K562 (cell line): ENCODE data around the gene RRAS. TPM values are rescaled to one million over a fixed set of nuclear protein-coding genes. Genes with fewer than 3 reads are reported as not detected.

ENCODE experiments used
- ATAC-seq: fragments of 200-7000 bp; cut with Tn5 transposase; 3 replicates; pipeline ENCODE4 v1.9.1; 2020; ENCODE audit warnings: moderate library complexity
- BruUV-seq: library from RNA; stranded (reverse); fragments of 400-500 nt; replicated peaks from 2 replicates; lab custom pipeline; 2021; lab: Mats Ljungman, UMichigan
- CTCF ChIA-PET: fragments of 300-600 bp; formaldehyde crosslinking; extraction: SDS; loops from one replicate; lab custom pipeline; 2021; ENCODE audit warnings: low intra/inter-chr PET ratio; lab: Yijun Ruan, JAX
- POLR2A ChIA-PET: fragments of 300-600, 350-650 bp; sonication (Branson Sonifier 250); formaldehyde crosslinking; extraction: SDS; loops from one replicate; lab custom pipeline; 2021; ENCODE audit warnings: antibody characterized with exemption, inconsistent platforms; lab: Yijun Ruan, JAX
- DNase-seq, 4 experiments: peaks; one replicate each; pipeline versions ENCODE4 v3.0.0 to v3.0.0-alpha.2; 2011 to 2018; ENCODE audit warnings: low spot score in 3 of 4, mixed read lengths in 3 of 4; ENCODE audit errors: extremely low read depth in 1 of 4
- FAIRE-seq: peaks from 2 replicates; lab custom pipeline; 2011; peaks lifted over from hg19 to GRCh38; lab: Jason Lieb, UNC
- H2AFZ ChIP-seq: 2 replicates; pipeline ENCODE4 v1.6.0; 2011; ENCODE audit warnings: low read depth, low read length, control low read depth, inconsistent platforms
- H3K27ac ChIP-seq: fragments of 200-600 bp; 3 replicates; pipeline ENCODE4 v1.8.0; 2011; ENCODE audit warnings: low read depth, mild to moderate bottlenecking, control low read depth, inconsistent platforms, low read length, moderate library complexity, mixed read lengths; ENCODE audit errors: extremely low read depth
- H3K27me3 ChIP-seq, 2 experiments: fragments of 300-600 bp in 1 of 2; 2 replicates in 1 of 2; 3 replicates in 1 of 2; pipeline versions ENCODE4 v1.6.0 to v1.8.0; 2011; ENCODE audit warnings: inconsistent platforms in 2 of 2, low read length in 2 of 2, mild to moderate bottlenecking in 1 of 2, mixed read lengths in 1 of 2, moderate library complexity in 1 of 2; ENCODE audit not compliant: control insufficient read depth in 2 of 2, insufficient read depth in 2 of 2
- H3K36me3 ChIP-seq: fragments of 300-600 bp; 3 replicates; pipeline ENCODE4 v1.8.0; 2011; ENCODE audit warnings: mild to moderate bottlenecking, low read length, inconsistent platforms; ENCODE audit not compliant: control insufficient read depth, insufficient read depth
- H3K4me1 ChIP-seq, 2 experiments: fragments of 200-600 bp in 1 of 2; replicated peaks in 1 of 2; 2 replicates in 1 of 2; 3 replicates in 1 of 2; pipeline versions ENCODE4 v1.5.1 to v1.8.0; 2011; ENCODE audit warnings: inconsistent platforms in 2 of 2, low read length in 2 of 2, mild to moderate bottlenecking in 1 of 2, mixed read lengths in 1 of 2, moderate library complexity in 1 of 2; ENCODE audit not compliant: control insufficient read depth in 2 of 2, insufficient read depth in 2 of 2
- H3K4me2 ChIP-seq: 2 replicates; pipeline ENCODE4 v1.6.1; 2011; ENCODE audit warnings: low read length, control low read depth, inconsistent platforms, mixed read lengths; ENCODE audit not compliant: insufficient read depth
- H3K4me3 ChIP-seq: fragments of 200-600 bp; sonication (generic), shearing (Covaris generic); 2 replicates; pipeline ENCODE4 v1.5.1; 2016; ENCODE audit warnings: control low read depth, inconsistent platforms
- H3K79me2 ChIP-seq: fragments of 200-600 bp; 3 replicates; pipeline ENCODE4 v1.8.0; 2011; ENCODE audit warnings: low read length, inconsistent platforms; ENCODE audit not compliant: control insufficient read depth, insufficient read depth
- H3K9ac ChIP-seq, 2 experiments: 2 replicates each; pipeline versions ENCODE4 v1.6.0 to v1.6.1; 2011; ENCODE audit warnings: low read depth in 2 of 2, low read length in 2 of 2, control low read depth in 1 of 2, inconsistent platforms in 1 of 2, mild to moderate bottlenecking in 1 of 2, mixed read lengths in 1 of 2; ENCODE audit not compliant: insufficient read depth in 1 of 2
- H3K9me1 ChIP-seq: one replicate; pipeline ENCODE4 v1.6.0; 2011; ENCODE audit warnings: inconsistent platforms, mild to moderate bottlenecking, low read length, moderate library complexity; ENCODE audit not compliant: control insufficient read depth, insufficient read depth
- H3K9me3 ChIP-seq: replicated peaks from 2 replicates; pipeline ENCODE4 v1.5.1; 2011; ENCODE audit warnings: low read depth, low read length, inconsistent platforms; ENCODE audit not compliant: control insufficient read depth, insufficient read depth
- H4K20me1 ChIP-seq: replicated peaks from 2 replicates; pipeline ENCODE4 v1.6.1; 2011; ENCODE audit warnings: low read length, inconsistent platforms, mixed read lengths; ENCODE audit not compliant: control insufficient read depth, insufficient read depth
- KDM1A ChIP-seq, 2 experiments: fragments of 450-650 bp; IDR thresholded peaks; 2 replicates each; pipeline ENCODE4 v1.6.1; 2016; ENCODE audit warnings: mild to moderate bottlenecking in 2 of 2
- NBN ChIP-seq: fragments of 450-650 bp; IDR thresholded peaks from 2 replicates; pipeline ENCODE4 v1.6.1; 2016; ENCODE audit warnings: low read depth, mild to moderate bottlenecking
- POLR2AphosphoS5 ChIP-seq: IDR thresholded peaks from 2 replicates; pipeline ENCODE4 v1.6.1; 2011; ENCODE audit warnings: mild to moderate bottlenecking, low read depth, low read length, moderate library complexity; ENCODE audit not compliant: control insufficient read depth, insufficient read depth
- RREB1 ChIP-seq: fragments of 250-450 bp; sonication (Bioruptor Pico); IDR thresholded peaks from 2 replicates; pipeline ENCODE4 v1.4.0; 2020
- ZNF584 ChIP-seq: fragments of 200-800 bp; sonication (Bioruptor generic); IDR thresholded peaks from 2 replicates; pipeline ENCODE4 v1.6.1; 2016; ENCODE audit warnings: low read depth, mild to moderate bottlenecking, missing genetic modification characterization, missing compliant biosample characterization
- whole genome bisulfite sequencing: fragments of 100-300 bp; shearing (Covaris generic); methylation state at CpG from one replicate; pipeline ENCODE4 v1.1.6; 2016; ENCODE audit warnings: low coverage, mixed read lengths; ENCODE audit not compliant: insufficient coverage; ENCODE audit errors: missing lambda C conversion rate; 5-methylcytosine and 5-hydroxymethylcytosine counted together
- in situ Hi-C: fragments of 300-500 bp; cut with MboI; formaldehyde crosslinking; loops from 4 replicates; pipeline ENCODE4 v1.15.0; 2018; ENCODE audit warnings: inconsistent platforms, mixed read lengths
- intact Hi-C: fragments of 100-400 bp; cut with micrococcal nuclease; formaldehyde crosslinking; loops from 2 replicates; pipeline ENCODE4 v1.14.2; 2022
- polyA plus RNA-seq, 8 experiments: library from polyadenylated mRNA; depleted of rRNA in 4 of 8; stranded (reverse) in 5 of 8; unstranded in 3 of 8; fragments of >200 nt; fragmentation: Nextera tagmentation in 2 of 8; fragmentation: Illumina TruSeq in 1 of 8; extraction: Ambion mirVana in 2 of 8; extraction: Trizol in 1 of 8; gene quantifications; 2 replicates each; pipeline versions ENCODE4 v1.2.1 to v1.2.3, GENCODE V29; 2011 to 2014; ENCODE audit warnings: inconsistent platforms in 1 of 8, missing spikeins in 1 of 8
- total RNA-seq, 7 experiments: library from RNA; depleted of rRNA in 6 of 7; stranded (reverse); fragments of >200 nt in 6 of 7; fragmentation: Illumina TruSeq in 2 of 7; extraction: Trizol in 2 of 7; gene quantifications; 2 replicates each; pipeline versions ENCODE4 v1.2.1 to v1.2.3, GENCODE V29; 2011 to 2021; ENCODE audit warnings: low replicate concordance in 1 of 7
- TF ChIP-seq, protein P1 (sequence below): IDR thresholded peaks from 2 replicates; pipeline ENCODE4 v1.6.1; 2012; ENCODE audit warnings: low read depth, low read length, improper control_type of control experiment, borderline replicate concordance

Gene RRAS
- total and polyA plus RNA-seq, 9 of the 15 experiments (the other 6 are each of a cell fraction or from before 2014, with no cell fraction given), result 0.70 to 17.3 (median 8.2) TPM

GRCh38 chr19:49677901-49678674 is 38.1 kb upstream of the RRAS start:
- peak overlapping the region; percentile 49; the same call in 1 of the 2 replicates for H2AFZ ChIP-seq
- H3K9ac ChIP-seq, result peak overlapping the region; percentile 96 to 100
- peak overlapping the region; percentile 91 for H3K4me2 ChIP-seq
- H3K79me2 ChIP-seq, result peaks cover 50% of the 10 kb centered on the region
- H3K27ac ChIP-seq, result peak overlapping the region; percentile 97
- intact Hi-C loops, result loop anchor here (1.0 to 5.0 kb wide), 6 partner anchors 35 to 189 kb away; partner anchors contain the start of genes AP2A1, PNKP, PRR12 and SCAF1
- ChIA-PET CTCF (interaction anchor here (0.6 to 1.7 kb wide), 3 partner anchors 108 to 204 kb away, joined by 3 to 5 read pairs (median 4); partner anchors contain the start of gene FLT3LG), POLR2A (interaction anchor here (0.5 to 2.7 kb wide), 8 partner anchors 18 to 336 kb away, joined by 3 to 23 read pairs (median 3); partner anchors contain the start of genes AP2A1 and SCAF1)
- no peaks in the 10 kb centered on the region for H3K27me3 ChIP-seq
- DNase-seq (peak; percentile 68 to 88 (median 72)), ATAC-seq (peak; percentile 32), FAIRE-seq (peak; percentile 83)
- BruUV-seq, result TSS peak; percentile 49
- no peaks in the 10 kb centered on the region; the same call in 1 of the 2 replicates for H3K9me3 ChIP-seq
- peaks cover 27 to 44% of the 10 kb centered on the region in 2 experiments for H3K4me1 ChIP-seq
- H3K9me1 ChIP-seq, result peaks cover 3% of the 10 kb centered on the region
- H3K36me3 ChIP-seq, result peaks cover 50% of the 10 kb centered on the region
- 2% methylated on average over 19 of the region's 21 CpGs for WGBS
- peaks cover 22% of the 10 kb centered on the region for H4K20me1 ChIP-seq
- peak overlapping the region; percentile 85 for H3K4me3 ChIP-seq
- in situ Hi-C loops, result no loop called here
- no peak for TF ChIP-seq RREB1 (CRISPR knock-in tag)
- TF ChIP-seq, protein P1, sequence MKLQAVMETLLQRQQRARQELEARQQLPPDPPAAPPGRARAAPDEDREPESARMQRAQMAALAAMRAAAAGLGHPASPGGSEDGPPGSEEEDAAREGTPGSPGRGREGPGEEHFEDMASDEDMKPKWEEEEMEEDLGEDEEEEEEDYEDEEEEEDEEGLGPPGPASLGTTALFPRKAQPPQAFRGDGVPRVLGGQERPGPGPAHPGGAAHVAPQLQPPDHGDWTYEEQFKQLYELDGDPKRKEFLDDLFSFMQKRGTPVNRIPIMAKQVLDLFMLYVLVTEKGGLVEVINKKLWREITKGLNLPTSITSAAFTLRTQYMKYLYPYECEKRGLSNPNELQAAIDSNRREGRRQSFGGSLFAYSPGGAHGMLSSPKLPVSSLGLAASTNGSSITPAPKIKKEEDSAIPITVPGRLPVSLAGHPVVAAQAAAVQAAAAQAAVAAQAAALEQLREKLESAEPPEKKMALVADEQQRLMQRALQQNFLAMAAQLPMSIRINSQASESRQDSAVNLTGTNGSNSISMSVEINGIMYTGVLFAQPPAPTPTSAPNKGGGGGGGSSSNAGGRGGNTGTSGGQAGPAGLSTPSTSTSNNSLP, result 0 out of 2 replicates have a peak, but pooled peaks have one; percentile 46
- TF ChIP-seq ZNF584 (CRISPR knock-in tag), result no peak
- 0 out of 4 replicates have a peak, but pooled peaks of 1 of the 2 experiments have one; percentile 16 for TF ChIP-seq KDM1A (IDR thresholded peaks at IDR 0.05)
- no peak for TF ChIP-seq NBN
- TF ChIP-seq POLR2AphosphoS5, result peak; percentile 12; the same call in 1 of the 2 replicates
